HG02970 (cell line): ENCODE data around the gene IGF2BP2.
A peak's percentile ranks its signal among the peaks of the same experiment; 100 is the strongest.
"Not testable (repeated sequence)": the region's sequence is repeated elsewhere in the genome, so short reads cannot be mapped to it uniquely, and the experiment has no call there.

Source experiments
- ATAC-seq: cut with Tn5 transposase; IDR thresholded peaks from one replicate; pipeline ENCODE4 v1.9.1; 2021; ENCODE audit warnings: mild to moderate bottlenecking, moderate library complexity, moderate number of reproducible peaks; ENCODE audit not compliant: unreplicated experiment, low FRiP score

IGF2BP2 gene

GRCh38 chr3:185825006-185825638, at the start of gene IGF2BP2:
IGF2BP2 (minus strand) TSS chr3:185825042; CDS start chr3:185824960, 82 bp downstream.
- peak; percentile 55 for ATAC-seq

- ATAC-seq = no peak
Measured at GRCh38 chr3:185874119-185874518, 49.3 kb upstream of the IGF2BP2 start.

- no peak for ATAC-seq
Measured at GRCh38 chr3:185867650-185868049, 42.8 kb upstream of the IGF2BP2 start.

- ATAC-seq = no peak
Measured at GRCh38 chr3:185866995-185867394, 42.2 kb upstream of the IGF2BP2 start.

GRCh38 chr3:185866555-185866954, 41.7 kb upstream of the IGF2BP2 start:
- no peak for ATAC-seq

GRCh38 chr3:185865247-185865646, 40.4 kb upstream of the IGF2BP2 start:
- ATAC-seq = no peak

- ATAC-seq = no peak
Measured at GRCh38 chr3:185864767-185865166, 39.9 kb upstream of the IGF2BP2 start.

- ATAC-seq = no peak
Measured at GRCh38 chr3:185862920-185863319, 38.1 kb upstream of the IGF2BP2 start.

GRCh38 chr3:185859294-185859972, 34.6 kb upstream of the IGF2BP2 start:
- ATAC-seq = no peak

- ATAC-seq = no peak
Measured at GRCh38 chr3:185858502-185859225, 33.8 kb upstream of the IGF2BP2 start.

GRCh38 chr3:185857208-185857607, 32.4 kb upstream of the IGF2BP2 start:
- ATAC-seq = no peak

GRCh38 chr3:185856652-185857051, 31.8 kb upstream of the IGF2BP2 start:
- no peak for ATAC-seq

GRCh38 chr3:185853771-185854170, 28.9 kb upstream of the IGF2BP2 start:
- not testable (repeated sequence) for ATAC-seq

GRCh38 chr3:185852635-185853034, 27.8 kb upstream of the IGF2BP2 start:
- no peak for ATAC-seq

- no peak for ATAC-seq
Measured at GRCh38 chr3:185851959-185852358, 27.1 kb upstream of the IGF2BP2 start.

GRCh38 chr3:185851046-185851445, 26.2 kb upstream of the IGF2BP2 start:
- no peak for ATAC-seq

- ATAC-seq = no peak
Measured at GRCh38 chr3:185847506-185847905, 22.7 kb upstream of the IGF2BP2 start.

- no peak for ATAC-seq
Measured at GRCh38 chr3:185846037-185846436, 21.2 kb upstream of the IGF2BP2 start.

GRCh38 chr3:185844051-185844450, 19.2 kb upstream of the IGF2BP2 start:
- no peak for ATAC-seq

GRCh38 chr3:185843635-185844034, 18.8 kb upstream of the IGF2BP2 start:
- no peak for ATAC-seq

GRCh38 chr3:185843126-185843525, 18.3 kb upstream of the IGF2BP2 start:
- no peak for ATAC-seq

GRCh38 chr3:185842241-185842640, 17.4 kb upstream of the IGF2BP2 start:
- no peak for ATAC-seq
